ENCODE measurements around the gene NUP50.

NUP50 gene

DNA sequence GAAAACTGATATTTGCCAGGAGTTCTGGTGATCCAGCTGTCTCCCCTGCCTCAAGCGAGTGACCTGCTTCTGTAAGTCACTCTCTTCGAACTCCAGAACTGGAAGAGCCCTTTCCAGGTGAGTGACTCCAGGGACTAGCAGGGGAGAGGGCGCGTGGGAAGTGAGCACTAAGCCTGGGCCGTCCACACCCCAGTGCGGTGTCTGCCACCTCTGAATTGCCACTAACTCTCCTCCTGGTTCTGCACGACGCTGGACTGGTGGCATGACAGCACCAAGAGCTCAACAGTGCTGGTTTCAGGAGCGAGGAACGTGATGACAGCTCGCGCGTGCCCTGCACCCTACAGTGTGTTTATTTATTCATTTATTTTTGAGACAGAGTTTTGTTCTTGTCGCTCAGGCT, 54.1 kb downstream of the NUP50 start:
- TF ChIP-seq, protein P1, sequence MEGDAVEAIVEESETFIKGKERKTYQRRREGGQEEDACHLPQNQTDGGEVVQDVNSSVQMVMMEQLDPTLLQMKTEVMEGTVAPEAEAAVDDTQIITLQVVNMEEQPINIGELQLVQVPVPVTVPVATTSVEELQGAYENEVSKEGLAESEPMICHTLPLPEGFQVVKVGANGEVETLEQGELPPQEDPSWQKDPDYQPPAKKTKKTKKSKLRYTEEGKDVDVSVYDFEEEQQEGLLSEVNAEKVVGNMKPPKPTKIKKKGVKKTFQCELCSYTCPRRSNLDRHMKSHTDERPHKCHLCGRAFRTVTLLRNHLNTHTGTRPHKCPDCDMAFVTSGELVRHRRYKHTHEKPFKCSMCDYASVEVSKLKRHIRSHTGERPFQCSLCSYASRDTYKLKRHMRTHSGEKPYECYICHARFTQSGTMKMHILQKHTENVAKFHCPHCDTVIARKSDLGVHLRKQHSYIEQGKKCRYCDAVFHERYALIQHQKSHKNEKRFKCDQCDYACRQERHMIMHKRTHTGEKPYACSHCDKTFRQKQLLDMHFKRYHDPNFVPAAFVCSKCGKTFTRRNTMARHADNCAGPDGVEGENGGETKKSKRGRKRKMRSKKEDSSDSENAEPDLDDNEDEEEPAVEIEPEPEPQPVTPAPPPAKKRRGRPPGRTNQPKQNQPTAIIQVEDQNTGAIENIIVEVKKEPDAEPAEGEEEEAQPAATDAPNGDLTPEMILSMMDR (IDR thresholded peaks at IDR 0.05; ENCODE audit: low read depth, low read length): no peak
- Histone ChIP-seq H3K4me3 (ENCODE audit: low read depth, low read length) (no peak overlapping the region), H3K27me3 (ENCODE audit: insufficient read depth, low read depth, severe bottlenecking) (no peaks in the 10 kb centered on the region), H3K27ac (no peak overlapping the region), H3K9me3 (ENCODE audit: severe bottlenecking) (no peaks in the 10 kb centered on the region), H3K36me3 (no peaks in the 10 kb centered on the region)
- no peak for DNase-seq

DNA sequence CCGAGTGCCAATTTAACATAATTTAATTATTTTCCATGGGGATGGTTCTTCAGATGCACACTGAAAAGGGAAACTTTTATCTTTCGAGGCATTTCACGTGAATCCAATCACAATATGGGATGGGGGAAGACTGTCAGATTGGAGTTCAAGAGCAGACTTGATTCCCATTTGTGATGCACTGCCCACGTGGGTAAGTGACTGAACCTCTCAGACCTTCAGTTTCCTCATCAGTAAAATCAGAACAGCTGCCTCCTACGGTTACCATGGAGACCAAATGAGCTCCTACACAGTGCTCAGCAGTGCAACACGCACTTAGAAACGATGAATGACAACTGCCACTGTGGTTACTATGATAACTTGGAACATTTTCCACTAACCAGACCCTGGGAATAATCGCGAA, 55.3 kb downstream of the NUP50 start:
- H3K4me3 ChIP-seq (ENCODE audit: low read depth, low read length): no peak overlapping the region
- TF ChIP-seq, protein P1 (IDR thresholded peaks at IDR 0.05; ENCODE audit: low read depth, low read length): no peak
- DNase-seq: no peak
- H3K9me3 ChIP-seq (ENCODE audit: severe bottlenecking): no peaks in the 10 kb centered on the region
- H3K27ac ChIP-seq: no peak overlapping the region
- H3K27me3 ChIP-seq (ENCODE audit: insufficient read depth, low read depth, severe bottlenecking): no peaks in the 10 kb centered on the region
- no peaks in the 10 kb centered on the region for H3K36me3 ChIP-seq

DNA sequence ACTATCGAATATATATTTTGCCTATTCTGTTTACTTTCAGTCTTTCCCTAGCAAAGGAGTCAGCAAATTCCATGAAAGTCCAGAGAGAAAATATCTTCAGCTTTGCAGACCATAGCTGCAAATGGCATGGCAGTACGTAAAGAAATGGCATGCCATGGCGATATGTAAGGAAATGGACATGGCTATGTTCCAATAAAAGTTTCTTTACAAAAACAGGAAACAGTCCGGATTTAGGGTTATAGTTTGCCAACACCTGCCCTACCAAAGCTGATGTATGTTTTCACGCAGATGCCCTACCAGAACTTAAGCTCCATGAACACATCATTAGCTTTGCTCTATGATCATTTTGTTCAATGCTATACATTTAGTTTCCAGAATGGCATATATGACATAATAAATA, 57.5 kb downstream of the NUP50 start:
- no peak overlapping the region for H3K4me3 ChIP-seq (ENCODE audit: low read depth, low read length)
- TF ChIP-seq, protein P1 (IDR thresholded peaks at IDR 0.05; ENCODE audit: low read depth, low read length): no peak
- H3K9me3 ChIP-seq (ENCODE audit: severe bottlenecking): no peaks in the 10 kb centered on the region
- no peaks in the 10 kb centered on the region for H3K36me3 ChIP-seq
- no peak for DNase-seq
- no peaks in the 10 kb centered on the region for H3K27me3 ChIP-seq (ENCODE audit: insufficient read depth, low read depth, severe bottlenecking)
- H3K27ac ChIP-seq: no peak overlapping the region

DNA sequence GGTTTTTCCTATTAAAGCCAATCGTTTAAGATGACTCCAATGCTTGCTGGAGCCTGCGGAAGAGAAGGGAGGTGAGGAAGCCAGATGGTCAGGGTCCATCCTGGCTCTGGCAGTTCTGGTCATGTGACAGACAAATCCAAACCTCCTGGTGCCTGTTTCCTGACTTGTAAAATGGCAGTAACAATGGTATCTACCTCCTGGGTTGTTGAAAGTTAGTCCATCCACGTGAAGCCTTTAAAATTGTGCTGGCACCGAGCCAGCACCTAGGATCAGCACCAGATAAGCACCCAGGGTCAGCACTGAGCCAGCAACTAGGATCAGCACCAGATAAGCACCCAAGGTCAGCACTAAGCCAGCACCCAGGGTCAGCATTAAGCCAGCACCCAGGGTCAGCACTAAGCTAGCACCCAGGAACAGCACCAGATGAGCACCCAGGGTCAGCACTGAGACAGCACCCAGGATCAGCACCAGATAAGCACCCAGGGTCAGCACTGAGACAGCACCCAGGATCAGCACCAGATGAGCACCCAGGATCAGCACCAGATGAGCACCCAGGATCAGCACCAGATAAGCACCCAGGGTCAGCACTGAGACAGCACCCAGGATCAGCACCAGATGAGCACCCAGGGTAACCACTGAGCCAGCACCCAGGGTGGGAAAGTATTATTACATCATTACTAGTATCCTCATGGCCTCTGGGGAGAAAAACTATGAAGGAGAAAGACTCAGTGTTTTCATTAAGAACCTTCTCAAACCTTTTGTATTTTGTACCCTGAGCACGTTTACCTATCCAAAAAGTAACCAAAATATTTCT, 59.8 kb downstream of the NUP50 start:
- H3K4me3 ChIP-seq (ENCODE audit: low read depth, low read length): no peak overlapping the region
- no peaks in the 10 kb centered on the region for H3K36me3 ChIP-seq
- no peaks in the 10 kb centered on the region for H3K27me3 ChIP-seq (ENCODE audit: insufficient read depth, low read depth, severe bottlenecking)
- TF ChIP-seq, protein P1 (IDR thresholded peaks at IDR 0.05; ENCODE audit: low read depth, low read length): no peak
- no peak for DNase-seq
- H3K27ac ChIP-seq: no peak overlapping the region
- no peaks in the 10 kb centered on the region for H3K9me3 ChIP-seq (ENCODE audit: severe bottlenecking)

DNA sequence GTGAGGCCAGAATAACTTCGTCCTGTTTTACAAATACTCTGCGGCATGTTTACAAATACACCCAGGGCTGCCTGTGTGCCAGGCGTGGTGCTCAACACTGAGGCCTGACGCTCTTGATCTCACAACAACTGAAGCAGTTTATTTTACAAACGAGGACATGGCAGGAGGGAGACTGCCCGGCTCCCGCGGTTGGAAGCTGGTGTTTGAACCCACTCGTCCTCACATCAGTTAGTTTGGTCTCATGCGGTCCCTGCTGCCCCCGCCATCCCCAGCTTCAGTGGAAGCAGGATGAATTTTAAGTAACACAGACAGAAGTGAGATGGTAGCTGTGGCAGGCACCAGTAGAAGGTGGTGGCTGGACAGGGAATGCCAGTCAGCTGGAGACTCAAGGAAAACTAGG, 60.6 kb downstream of the NUP50 start:
- H3K36me3 ChIP-seq: no peaks in the 10 kb centered on the region
- no peak overlapping the region for H3K27ac ChIP-seq
- no peak overlapping the region for H3K4me3 ChIP-seq (ENCODE audit: low read depth, low read length)
- H3K9me3 ChIP-seq (ENCODE audit: severe bottlenecking): no peaks in the 10 kb centered on the region
- TF ChIP-seq, protein P1 (IDR thresholded peaks at IDR 0.05; ENCODE audit: low read depth, low read length): no peak
- no peak for DNase-seq
- no peaks in the 10 kb centered on the region for H3K27me3 ChIP-seq (ENCODE audit: insufficient read depth, low read depth, severe bottlenecking)

Measured in WERI-Rb-1 (cell line).